ENCODE measurements around the gene RASL10A. TPM values are rescaled to one million over a fixed set of nuclear protein-coding genes. Genes with fewer than 3 reads are reported as not detected.
A peak's percentile ranks its signal among the peaks of the same experiment; 100 is the strongest.

The RASL10A gene
- total RNA-seq, 1 donor from 2014 or later = 1.2 TPM

DNA sequence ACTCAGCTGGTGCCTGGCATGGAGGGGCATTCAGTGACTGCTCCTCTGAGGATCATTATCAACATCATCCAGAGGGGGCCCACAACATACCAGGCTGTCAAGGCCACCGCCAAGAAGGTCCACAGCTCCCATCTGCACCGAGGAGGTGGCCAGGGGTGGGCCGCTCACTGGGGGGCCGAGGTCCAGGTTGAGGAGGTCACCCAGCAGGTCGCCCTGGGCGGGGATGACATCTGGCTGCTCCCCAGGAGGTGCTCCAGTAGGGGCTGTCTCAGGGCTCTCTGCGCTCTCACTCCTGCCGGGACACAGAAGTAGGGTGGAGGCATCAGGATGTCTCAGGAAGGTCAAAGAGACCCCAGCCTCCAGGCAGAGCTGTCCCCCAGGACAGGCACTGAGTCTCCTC is 25.1 kb upstream of the RASL10A start:
- ATAC-seq (no peak), DNase-seq (no peak)
- intact Hi-C loops (cut with micrococcal nuclease) = no loop called here

DNA sequence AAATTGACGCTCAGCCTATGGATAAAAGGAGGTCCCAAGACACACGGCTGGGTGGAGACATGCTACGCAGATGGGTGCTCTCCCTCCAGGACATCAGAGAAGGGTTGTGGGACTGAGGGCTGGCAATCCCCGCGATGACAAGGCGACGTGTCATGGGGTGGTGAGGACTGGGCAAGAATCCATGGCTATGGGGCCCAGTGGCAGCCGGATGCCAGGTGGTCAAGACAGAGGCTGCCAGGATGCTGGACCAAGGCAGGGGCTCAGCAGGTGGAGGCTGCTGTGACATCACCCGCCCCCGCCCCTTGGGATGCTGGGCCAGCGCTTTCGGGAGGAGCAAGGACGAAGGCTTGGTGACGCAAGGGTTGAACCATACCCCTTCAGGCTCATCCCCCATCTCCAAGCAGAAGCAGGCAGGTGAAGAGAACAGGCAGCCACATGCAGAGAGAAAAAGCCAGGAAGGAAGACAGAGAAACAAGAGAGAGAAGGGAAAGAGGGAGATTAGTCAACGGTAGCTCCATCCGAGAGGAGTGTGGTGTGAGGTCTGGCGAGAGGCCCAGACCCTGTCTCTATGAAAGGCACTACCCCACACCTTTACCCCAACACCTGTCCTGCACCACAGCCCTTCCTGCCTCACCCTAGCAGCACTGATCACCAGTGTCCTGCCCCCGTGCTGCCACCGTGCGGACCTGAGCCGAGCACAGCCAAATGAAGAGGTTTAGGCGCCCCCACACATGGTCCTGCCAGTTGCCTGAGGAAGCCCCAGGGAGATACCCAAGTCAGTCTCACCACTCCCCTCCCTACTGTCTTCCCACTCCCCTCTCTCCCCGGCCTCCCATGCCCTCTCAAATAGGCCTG is 24.1 kb upstream of the RASL10A start:
- intact Hi-C loops (cut with micrococcal nuclease) = no loop called here
- ATAC-seq = no peak
- no peak for DNase-seq

DNA sequence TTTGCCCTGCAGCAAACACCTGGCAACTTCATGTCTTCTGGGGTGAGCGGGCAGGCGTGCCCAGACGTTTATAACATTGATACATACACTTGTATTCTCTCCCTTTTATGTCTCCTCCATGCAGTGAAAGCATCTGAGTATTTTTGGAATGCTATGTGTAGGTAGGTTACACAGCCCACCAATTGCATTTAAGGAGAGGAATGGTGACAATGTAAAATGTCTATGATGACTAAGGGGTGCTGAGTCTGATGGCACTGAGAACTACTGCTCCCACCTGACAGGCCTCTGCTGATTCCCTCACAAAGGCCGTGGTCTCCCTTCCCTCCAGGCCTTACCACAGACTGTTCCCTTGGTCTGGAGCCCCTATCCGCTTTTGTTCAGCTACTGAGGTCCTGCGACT is 22.9 kb upstream of the RASL10A start:
- DNase-seq = no peak
- intact Hi-C loops (cut with micrococcal nuclease) = no loop called here
- ATAC-seq = no peak

DNA sequence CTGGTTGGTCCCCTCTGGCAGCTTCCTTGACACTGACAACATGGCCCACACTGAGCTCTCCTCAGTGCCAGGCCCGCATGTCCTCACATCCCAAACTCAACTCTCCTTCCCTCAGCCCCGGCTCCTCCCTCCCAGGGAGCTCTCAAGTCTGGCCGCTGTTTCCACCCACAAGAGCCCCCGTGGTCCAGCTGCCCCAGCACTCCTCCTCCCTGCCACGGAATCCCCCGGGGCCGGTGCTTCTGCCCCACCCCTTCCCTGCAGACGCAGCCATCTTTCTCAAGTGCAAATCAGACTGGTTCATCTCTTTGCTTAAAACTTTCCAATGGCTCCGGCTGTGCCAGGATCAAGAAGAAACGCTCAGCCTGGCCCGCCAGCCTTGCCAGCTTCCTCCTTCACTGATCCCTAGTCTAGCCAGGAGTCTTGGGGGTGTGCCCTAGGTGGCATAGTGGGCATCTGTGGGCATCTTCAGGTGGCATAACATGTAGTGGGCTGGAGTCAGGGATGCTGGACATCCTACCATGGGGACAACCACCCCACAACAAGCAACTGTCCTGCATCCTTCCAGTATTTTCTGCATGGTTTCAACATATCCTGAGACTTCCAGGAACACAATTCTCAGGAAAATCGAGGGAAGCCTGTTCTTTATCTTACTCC is 22.3 kb upstream of the RASL10A start:
- intact Hi-C loops (cut with micrococcal nuclease) = no loop called here
- DNase-seq (no peak), ATAC-seq (no peak)

DNA sequence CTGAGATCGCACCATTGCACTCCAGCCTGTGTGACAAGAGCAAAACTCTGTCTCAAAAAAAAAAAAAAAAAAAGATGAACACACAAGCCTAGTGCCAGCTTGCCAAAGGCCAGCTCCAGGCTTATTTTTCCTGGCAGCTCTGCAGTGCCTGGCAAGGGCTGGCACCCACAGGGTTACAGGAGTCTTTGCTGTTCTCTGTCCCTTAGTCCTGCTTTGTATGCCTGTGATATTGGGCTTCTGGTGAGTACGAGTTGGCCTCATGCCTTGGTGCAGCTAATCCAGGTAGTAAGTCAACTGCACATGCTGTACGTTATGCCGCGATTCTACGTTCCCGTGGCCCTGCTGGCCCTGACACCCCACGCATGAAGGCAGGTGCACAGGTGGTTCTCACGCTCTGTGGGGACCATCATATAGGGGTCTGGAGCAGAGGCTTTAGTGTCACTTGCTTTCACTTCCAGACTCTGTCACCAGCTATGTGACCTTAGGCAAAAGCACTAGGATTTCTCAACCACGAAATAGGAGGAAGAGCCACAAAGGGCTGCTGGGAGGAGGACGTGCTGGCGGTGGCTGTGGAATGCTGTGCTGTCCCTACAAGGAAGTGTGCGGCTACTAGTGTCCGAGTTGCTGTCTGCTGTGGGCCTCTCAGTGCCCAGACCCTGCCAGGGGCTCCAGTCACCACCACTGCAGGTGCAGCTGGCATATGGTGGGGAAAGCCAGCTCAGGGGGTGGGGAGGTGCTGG is 21.4 kb upstream of the RASL10A start:
- intact Hi-C loops (cut with micrococcal nuclease) = no loop called here
- DNase-seq = peak; percentile 54
- ATAC-seq = peak; percentile 80

DNA sequence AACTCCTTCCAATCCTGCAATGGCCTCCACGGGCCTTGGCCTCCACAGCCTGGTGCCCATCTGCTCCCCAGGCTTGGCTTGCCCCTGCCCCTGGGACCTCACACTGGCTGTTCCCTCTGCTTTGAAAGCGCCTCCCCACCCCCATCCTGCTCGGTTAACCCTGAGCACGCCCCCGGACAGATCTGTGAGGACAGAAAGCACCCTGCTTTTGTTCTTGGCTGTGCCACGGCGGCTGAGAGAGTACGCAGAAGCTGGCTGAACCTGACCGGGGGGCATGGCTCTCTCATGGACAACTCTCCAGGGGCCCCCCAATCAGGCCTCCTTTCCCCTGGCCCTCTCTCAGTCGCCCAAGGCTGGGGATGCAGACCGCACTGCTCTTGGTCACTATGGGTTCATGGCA is 20.2 kb upstream of the RASL10A start:
- DNase-seq (no peak), ATAC-seq (no peak)
- intact Hi-C loops (cut with micrococcal nuclease) = no loop called here

DNA sequence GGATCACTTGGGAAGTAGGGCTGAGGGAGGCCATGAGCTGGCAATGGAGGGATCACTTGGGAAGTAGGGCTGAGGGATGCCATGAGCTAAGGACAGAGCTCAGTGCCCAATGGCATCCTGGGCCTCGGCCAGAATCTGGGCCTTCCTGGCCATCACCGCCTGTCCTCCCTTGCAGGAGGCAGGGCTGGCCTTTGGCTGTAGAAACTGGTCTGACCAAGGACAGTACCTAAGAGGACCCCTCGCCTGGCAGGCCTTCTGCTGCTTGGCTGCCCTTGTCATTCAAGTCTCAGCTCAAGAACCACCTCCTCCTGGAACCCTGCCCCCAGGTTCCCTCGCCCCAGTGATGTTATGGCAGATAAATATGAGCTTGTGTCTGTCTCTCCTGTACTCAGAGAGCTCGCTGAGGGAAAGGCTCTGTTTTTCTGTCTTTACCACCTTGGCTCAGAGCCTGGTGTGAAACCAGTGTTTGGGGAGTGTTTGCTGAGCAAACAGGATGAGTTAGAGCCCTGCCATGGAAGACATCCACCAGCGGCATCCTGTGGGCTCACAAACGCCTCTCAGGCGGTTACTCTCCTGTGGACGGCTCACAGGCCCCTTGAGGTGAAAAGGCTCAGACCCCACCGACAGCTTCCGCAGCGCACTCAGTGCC is 19.3 kb upstream of the RASL10A start:
- intact Hi-C loops (cut with micrococcal nuclease) = no loop called here
- ATAC-seq (no peak), DNase-seq (no peak)

DNA sequence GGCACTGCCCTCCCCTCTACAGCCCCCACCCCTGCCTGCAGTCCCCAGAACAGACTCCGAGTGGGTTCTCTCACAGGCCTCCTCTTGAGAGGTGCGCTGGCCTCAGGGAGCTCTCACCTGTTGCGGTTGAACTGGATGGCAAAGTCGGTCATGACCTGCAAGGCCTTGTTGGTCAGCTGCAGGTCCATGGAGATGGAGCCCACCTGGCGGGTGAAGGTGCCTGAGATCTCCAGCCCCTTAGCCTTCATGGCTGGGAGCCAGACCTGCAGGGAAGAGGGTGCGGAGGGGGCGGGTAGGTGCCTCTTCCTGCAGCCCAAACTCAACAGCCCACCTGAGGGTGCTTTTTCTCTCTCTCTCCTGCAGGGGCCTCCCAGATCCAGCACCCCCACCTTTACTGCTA is 18.7 kb upstream of the RASL10A start:
- DNase-seq = no peak
- ATAC-seq = no peak
- intact Hi-C loops (cut with micrococcal nuclease) = no loop called here

DNA sequence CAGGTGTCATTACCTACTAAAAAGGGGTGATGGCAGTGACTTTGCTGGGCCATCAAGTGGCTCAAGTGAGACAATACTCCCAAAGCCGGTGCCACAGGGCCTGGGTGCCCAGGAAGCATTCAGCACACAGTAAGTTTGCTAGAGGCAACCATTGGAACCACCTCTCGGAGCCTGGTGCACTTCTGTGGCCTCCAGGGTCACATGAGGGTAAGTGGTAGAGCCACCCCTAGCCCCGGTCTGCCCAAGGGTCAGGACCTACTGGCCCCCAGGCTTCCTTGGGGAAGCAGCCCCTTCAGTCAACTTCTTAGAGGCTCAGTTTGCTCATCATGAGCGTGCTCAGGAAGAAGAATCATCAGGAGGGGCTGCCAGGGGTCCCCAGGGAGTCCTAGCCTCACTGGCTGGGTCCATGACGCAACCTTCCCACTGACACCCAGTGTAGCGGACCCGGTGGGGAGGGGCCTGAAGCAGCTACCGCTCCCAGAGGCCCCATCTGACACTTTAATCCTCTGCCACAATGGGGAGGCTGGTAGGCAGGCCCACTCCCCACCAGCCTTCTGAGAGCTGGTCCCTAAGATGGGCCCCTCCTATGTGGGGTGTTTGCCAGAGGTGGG is 17.5 kb upstream of the RASL10A start:
- ATAC-seq (no peak), DNase-seq (no peak)
- intact Hi-C loops (cut with micrococcal nuclease) = no loop called here

DNA sequence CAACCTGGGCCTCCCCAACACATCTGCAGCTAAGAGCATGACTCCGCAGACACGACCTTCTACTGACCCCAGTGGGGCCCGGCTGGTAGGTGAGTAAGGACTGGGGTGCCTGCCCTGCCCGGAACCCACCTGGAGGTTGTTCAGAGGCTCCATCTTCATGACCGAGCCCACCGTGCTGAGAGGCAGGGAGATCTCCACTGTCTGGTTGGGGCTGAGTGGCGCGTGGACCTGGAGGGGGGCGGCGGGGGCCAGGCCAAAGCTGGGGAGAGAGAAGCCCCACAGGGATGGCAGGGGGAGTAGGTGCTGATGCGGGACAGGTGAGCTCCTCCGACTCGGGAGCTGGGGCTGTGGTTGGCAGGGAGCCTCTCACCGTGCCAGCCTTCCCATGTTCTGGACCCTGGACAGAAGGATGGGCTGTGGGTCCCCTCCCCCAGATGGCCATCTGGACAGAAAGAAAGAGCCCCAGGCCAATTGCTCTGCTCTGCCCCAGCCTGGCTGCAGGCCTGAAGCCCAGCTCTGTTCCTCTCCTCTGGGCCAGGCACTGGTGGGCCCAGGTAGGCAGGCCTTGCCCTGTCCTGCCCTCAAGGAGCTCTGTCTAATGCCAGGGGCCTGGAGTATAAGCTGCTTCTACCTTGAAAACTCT is 16.3 kb upstream of the RASL10A start:
- no peak for ATAC-seq
- DNase-seq = no peak
- intact Hi-C loops (cut with micrococcal nuclease) = no loop called here

DNA sequence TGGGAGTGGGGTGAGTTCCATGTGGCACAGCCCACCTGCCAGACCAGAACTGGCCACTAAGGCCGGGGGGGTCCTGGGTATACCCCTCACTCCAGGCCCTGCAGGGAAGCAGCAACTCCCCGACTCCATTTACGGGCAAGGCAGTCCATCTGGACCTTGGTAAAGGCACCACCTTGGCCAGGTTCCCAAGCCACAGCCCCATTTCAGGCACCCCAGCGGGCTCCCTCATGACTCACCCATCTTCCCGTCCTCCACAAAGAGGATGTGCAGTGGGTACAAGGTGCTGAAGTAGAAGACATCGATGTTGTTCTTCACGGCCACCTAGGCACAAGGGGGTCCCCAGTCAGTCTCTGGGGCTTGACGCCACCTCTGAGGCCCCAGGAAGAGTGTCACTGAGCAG is 15.7 kb upstream of the RASL10A start:
- intact Hi-C loops (cut with micrococcal nuclease) = no loop called here

DNA sequence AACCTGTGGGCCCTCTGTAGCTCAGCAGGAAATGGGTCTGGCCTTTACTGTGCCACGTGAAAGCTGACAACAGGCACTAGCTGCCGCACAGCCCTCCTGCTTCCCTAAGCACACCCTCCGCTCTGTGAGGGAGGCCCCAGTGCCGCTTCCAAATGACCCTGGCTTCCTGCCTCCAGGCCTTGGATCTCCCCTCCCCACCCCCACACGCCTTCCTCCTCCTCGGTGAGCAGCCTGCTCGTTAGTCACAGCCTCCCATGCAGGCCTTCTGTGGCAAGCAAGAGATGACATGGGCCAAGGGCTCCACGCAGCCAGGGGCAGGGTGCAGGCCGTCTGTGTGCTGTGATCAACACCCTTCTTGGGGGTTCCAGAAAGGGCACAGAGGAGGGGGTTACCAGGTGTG is 15.3 kb upstream of the RASL10A start:
- intact Hi-C loops (cut with micrococcal nuclease) = no loop called here
- ATAC-seq (peak; percentile 10), DNase-seq (peak; percentile 50)

More for the DNA sequence above, 15.7 kb upstream of the RASL10A start:
- DNase-seq (no peak), ATAC-seq (no peak)

DNA sequence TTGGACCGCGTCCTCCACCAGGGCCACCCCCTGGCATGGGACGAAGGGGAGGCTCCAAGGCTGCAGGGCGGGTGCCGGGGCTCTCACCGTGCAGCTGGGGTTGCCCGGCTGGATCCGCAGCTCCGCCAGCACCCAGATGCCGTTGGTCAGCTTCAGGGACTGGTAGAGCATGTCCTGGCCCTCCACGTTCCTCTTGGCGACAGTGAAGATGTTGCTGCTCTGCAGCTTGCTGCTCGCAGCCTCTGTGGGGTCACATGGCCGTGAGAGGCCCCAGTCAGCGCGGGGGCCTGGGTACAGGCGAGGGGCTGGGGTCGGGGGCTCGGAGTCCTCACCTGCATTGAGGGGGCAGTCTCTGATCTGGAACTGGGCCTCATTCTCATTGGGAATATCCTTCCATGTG is 14.8 kb upstream of the RASL10A start:
- no peak for ATAC-seq
- no peak for DNase-seq
- intact Hi-C loops (cut with micrococcal nuclease) = no loop called here

DNA sequence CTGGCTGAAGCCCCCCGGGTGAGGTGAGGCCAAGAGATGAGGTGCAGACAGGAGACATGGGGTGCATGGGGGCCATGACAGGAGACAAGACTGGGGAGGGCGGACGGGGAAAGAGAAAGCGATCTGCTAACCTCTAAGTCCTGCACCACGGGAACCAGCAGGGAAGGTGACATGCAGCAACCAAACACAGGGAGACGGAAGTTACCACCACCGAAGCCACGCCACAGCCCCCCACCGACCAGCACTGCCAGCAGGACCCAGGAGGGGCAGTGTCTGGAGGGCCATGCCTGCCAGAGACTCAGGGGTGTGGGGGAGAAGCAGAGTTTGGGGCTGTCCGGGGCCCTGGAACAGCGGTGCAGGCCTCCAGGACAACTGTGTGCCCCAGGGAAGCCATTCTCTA is 14.1 kb upstream of the RASL10A start:
- ATAC-seq = no peak
- DNase-seq = no peak
- intact Hi-C loops (cut with micrococcal nuclease) = no loop called here

DNA sequence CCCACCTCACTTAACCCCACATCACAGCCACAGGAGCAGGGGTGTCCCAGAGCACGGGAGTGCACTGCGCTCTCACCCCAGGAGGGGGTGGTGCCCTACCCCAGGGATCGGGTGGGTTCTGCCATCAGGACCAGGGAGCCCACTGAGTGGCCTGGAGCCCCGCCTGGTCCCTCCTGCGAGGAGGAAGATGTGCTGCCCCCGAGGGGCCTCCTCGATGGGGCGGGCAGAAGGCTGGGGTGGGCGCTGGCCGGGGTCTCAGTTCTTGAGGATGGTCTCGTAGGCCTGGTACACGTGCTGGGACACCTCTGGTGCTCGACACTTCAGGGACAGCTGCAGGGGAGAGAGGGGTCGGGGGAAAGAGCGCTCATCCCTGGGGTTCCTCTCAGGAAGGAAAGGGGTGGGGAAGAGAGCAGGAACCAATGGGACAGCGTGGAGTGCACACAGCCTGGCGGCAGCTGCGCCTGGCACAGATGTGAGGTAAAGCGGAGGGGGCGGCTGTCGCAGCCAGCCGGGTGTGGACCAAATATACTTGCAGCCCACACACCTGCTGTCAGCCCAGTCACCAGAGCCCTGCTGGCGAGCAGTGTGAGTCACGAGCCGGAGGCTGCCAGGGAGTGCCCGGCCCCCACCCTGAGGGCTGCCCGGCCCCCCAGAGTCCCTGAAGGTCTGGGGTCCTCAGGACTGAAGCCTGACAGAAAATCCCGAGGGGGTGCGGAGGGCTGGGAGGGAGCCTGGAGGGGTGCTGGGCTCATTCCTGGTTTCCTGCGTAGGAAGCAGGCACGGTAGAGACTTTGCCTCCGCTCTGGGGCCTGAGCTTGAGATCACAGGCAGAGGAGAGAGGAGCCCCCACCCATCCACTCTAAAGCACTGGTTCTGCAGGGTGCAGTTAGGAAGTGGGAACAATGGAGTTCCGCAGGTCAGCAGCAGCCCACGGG is 13.3 kb upstream of the RASL10A start:
- intact Hi-C loops (cut with micrococcal nuclease) = no loop called here
- DNase-seq (no peak), ATAC-seq (no peak)

DNA sequence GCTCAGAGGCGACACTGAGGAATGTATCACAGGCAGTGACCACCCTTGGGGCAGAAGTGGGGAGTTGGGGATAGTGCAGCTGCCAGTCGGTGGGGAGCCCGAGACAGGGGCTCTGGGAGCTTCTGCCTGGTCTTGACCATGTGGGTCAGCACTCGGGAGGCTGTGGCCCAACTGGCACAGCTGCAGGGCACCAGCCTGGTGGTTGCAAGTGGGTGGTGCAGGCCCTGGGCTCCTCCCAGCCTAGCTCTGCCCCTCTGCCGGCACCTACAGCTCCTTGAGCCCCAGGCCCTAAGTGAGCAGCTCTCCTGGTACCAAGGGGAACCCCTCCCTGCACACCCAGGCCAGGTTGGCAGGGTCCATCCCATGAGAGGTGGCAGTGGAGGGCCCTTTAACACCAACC is 12.6 kb upstream of the RASL10A start:
- intact Hi-C loops (cut with micrococcal nuclease) = no loop called here
- no peak for ATAC-seq
- DNase-seq = no peak

DNA sequence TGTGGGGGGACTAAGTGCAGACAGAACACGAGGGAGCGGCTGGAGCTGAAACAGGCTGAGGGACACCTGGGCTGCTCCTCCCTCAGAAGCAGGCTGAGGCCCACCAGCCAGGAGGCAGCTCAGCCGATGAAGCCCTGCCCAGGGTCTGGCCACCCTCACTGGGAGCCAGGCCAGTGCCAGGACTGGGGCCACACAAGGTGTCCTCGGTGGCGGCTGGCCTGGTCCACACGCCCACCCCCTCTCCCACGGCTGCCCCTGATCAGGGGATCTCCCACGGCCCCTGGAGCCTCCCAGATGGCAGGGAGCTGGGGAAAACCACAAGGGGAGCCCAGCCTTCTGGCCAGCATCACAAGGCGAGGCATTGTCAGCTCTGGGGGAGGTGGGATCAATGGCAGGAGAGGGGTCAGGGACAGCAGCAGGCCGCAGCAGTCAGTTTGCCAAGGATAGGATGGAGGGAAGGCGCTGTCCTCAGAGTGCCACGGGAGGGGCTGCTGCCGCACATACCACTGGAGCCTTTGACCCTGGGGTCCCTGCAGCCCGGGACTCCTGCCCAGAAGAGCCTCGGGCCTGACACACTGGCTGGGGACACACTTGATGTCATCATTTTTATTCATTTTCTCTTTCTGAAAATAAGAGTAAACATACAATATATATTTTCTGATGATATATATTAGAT is 11.7 kb upstream of the RASL10A start:
- intact Hi-C loops (cut with micrococcal nuclease) = no loop called here
- DNase-seq (no peak), ATAC-seq (peak; percentile 13)

All from left ventricle myocardium superior (tissue), 1 donor.